Upper lobe of right lung (tissue), 1 donor: ENCODE results near the gene MYO9A. TPM values are rescaled to one million over a fixed set of nuclear protein-coding genes. Genes with fewer than 3 reads are reported as not detected.
A peak's percentile ranks its signal among the peaks of the same experiment; 100 is the strongest.

ENCODE experiments used
- ATAC-seq: fragments of 200-7000 bp; cut with Tn5 transposase; one replicate; pipeline ENCODE4 v1.9.1; 2020; ENCODE audit warnings: mild to moderate bottlenecking, moderate library complexity
- DNase-seq: peaks from one replicate; pipeline ENCODE4 v3.0.0-alpha.2; 2020
- H3K27ac ChIP-seq: fragments of 200-600 bp; one replicate; pipeline ENCODE4 v1.8.0; 2022
- H3K27me3 ChIP-seq: fragments of 200-600 bp; one replicate; pipeline ENCODE4 v1.8.0; 2022; ENCODE audit warnings: mild to moderate bottlenecking
- H3K36me3 ChIP-seq: fragments of 200-600 bp; one replicate; pipeline ENCODE4 v1.8.0; 2022
- H3K4me1 ChIP-seq: fragments of 200-600 bp; one replicate; pipeline ENCODE4 v1.8.0; 2022
- H3K4me3 ChIP-seq: fragments of 200-600 bp; one replicate; pipeline ENCODE4 v1.8.0; 2022; ENCODE audit warnings: mild to moderate bottlenecking
- H3K9me3 ChIP-seq: fragments of 200-600 bp; one replicate; pipeline ENCODE4 v1.8.0; 2022
- CTCF ChIP-seq: fragments of 200-600 bp; IDR thresholded peaks from one replicate; pipeline ENCODE4 v1.8.0; 2022; ENCODE audit warnings: antibody characterized with exemption
- intact Hi-C: fragments of 100-400 bp; cut with DNase I; formaldehyde crosslinking; loops from one replicate; pipeline ENCODE4 v1.11.0; 2022
- total RNA-seq: library from RNA; stranded (reverse); fragmentation: NEBNext Ultra II Directional; extraction: Animal tissue kit (Norgen Biotek cat#: 25700); gene quantifications from one replicate; pipeline ENCODE4 v1.2.1, GENCODE V29; 2021
- donor health status: DM: no; HTN: yes; CAD: no; lungs with severe emphysema.

MYO9A gene
- total RNA-seq, 1 donor from 2014 or later: 82.5 TPM

- H3K27ac ChIP-seq: no peak overlapping the region
- intact Hi-C loops: no loop called here
- no peaks in the 10 kb centered on the region for H3K27me3 ChIP-seq
- no peaks in the 10 kb centered on the region for H3K4me1 ChIP-seq
- ATAC-seq: no peak
- no peaks in the 10 kb centered on the region for H3K36me3 ChIP-seq
- no peak for TF ChIP-seq CTCF
- H3K4me3 ChIP-seq: no peak overlapping the region
- DNase-seq: no peak
- no peaks in the 10 kb centered on the region for H3K9me3 ChIP-seq
These were observed 47.0 kb downstream of the MYO9A start for GRCh38 chr15:72070817-72071447.

GRCh38 chr15:72068856-72069255 lies 49.1 kb downstream of the MYO9A start:
- no peaks in the 10 kb centered on the region for H3K9me3 ChIP-seq
- DNase-seq (no peak), ATAC-seq (no peak)
- no peaks in the 10 kb centered on the region for H3K36me3 ChIP-seq
- H3K4me1 ChIP-seq: no peaks in the 10 kb centered on the region
- intact Hi-C loops: no loop called here
- no peak for TF ChIP-seq CTCF
- no peak overlapping the region for H3K4me3 ChIP-seq
- H3K27me3 ChIP-seq: no peaks in the 10 kb centered on the region
- H3K27ac ChIP-seq: no peak overlapping the region

- no peaks in the 10 kb centered on the region for H3K9me3 ChIP-seq
- H3K4me3 ChIP-seq: no peak overlapping the region
- no peak for TF ChIP-seq CTCF
- H3K4me1 ChIP-seq: no peaks in the 10 kb centered on the region
- no peaks in the 10 kb centered on the region for H3K36me3 ChIP-seq
- no peaks in the 10 kb centered on the region for H3K27me3 ChIP-seq
- H3K27ac ChIP-seq: no peak overlapping the region
- no peak for ATAC-seq
- intact Hi-C loops: no loop called here
- DNase-seq: no peak
These were observed 52.1 kb downstream of the MYO9A start for GRCh38 chr15:72065801-72066200.

GRCh38 chr15:72063186-72063585 lies 54.8 kb downstream of the MYO9A start:
- H3K4me3 ChIP-seq: no peak overlapping the region
- DNase-seq (no peak), ATAC-seq (no peak)
- no peak overlapping the region for H3K27ac ChIP-seq
- H3K27me3 ChIP-seq: no peaks in the 10 kb centered on the region
- TF ChIP-seq CTCF: no peak
- H3K4me1 ChIP-seq: no peaks in the 10 kb centered on the region
- intact Hi-C loops: no loop called here
- H3K9me3 ChIP-seq: no peaks in the 10 kb centered on the region
- no peaks in the 10 kb centered on the region for H3K36me3 ChIP-seq

- intact Hi-C loops: no loop called here
- no peak overlapping the region for H3K4me3 ChIP-seq
- no peak overlapping the region for H3K27ac ChIP-seq
- H3K4me1 ChIP-seq: peaks cover 6% of the 10 kb centered on the region
- no peak for DNase-seq
- ATAC-seq: no peak
- H3K9me3 ChIP-seq: no peaks in the 10 kb centered on the region
- H3K27me3 ChIP-seq: no peaks in the 10 kb centered on the region
- TF ChIP-seq CTCF: no peak
- no peaks in the 10 kb centered on the region for H3K36me3 ChIP-seq
These were observed 55.6 kb downstream of the MYO9A start for GRCh38 chr15:72062319-72062718.

GRCh38 chr15:72060687-72061250 lies 57.2 kb downstream of the MYO9A start:
- H3K27me3 ChIP-seq: no peaks in the 10 kb centered on the region
- no peak overlapping the region for H3K4me3 ChIP-seq
- intact Hi-C loops: no loop called here
- no peaks in the 10 kb centered on the region for H3K9me3 ChIP-seq
- no peak for DNase-seq
- peaks cover 8% of the 10 kb centered on the region for H3K4me1 ChIP-seq
- ATAC-seq: peak; percentile 52
- H3K27ac ChIP-seq: no peak overlapping the region
- no peaks in the 10 kb centered on the region for H3K36me3 ChIP-seq
- TF ChIP-seq CTCF: no peak
